ENCODE measurements around the gene SON.

DNA sequence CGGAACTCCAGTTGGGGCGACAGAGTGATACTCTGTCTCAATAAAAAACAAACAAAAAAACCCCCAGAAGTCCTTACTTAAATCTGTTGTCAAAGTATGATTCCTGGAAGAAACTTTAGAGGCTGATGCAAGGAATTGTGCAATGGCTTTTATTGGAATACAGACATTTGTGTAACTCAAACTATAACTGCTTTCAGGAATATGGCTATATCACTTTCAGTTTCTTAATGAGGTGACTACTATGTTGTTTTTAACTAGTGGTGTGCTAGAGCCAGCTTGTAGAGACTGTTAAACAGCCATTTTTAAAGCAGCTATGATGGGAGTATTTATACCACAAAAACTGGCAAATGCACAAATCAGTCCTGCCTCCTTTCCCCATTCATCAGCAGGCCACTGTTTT, 28.6 kb upstream of the SON start:
- TF ChIP-seq SP3 (tag by site-specific recombination; IDR thresholded peaks at IDR 0.05): no peak
- TF ChIP-seq, protein P1, sequence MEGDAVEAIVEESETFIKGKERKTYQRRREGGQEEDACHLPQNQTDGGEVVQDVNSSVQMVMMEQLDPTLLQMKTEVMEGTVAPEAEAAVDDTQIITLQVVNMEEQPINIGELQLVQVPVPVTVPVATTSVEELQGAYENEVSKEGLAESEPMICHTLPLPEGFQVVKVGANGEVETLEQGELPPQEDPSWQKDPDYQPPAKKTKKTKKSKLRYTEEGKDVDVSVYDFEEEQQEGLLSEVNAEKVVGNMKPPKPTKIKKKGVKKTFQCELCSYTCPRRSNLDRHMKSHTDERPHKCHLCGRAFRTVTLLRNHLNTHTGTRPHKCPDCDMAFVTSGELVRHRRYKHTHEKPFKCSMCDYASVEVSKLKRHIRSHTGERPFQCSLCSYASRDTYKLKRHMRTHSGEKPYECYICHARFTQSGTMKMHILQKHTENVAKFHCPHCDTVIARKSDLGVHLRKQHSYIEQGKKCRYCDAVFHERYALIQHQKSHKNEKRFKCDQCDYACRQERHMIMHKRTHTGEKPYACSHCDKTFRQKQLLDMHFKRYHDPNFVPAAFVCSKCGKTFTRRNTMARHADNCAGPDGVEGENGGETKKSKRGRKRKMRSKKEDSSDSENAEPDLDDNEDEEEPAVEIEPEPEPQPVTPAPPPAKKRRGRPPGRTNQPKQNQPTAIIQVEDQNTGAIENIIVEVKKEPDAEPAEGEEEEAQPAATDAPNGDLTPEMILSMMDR (tag by site-specific recombination; IDR thresholded peaks at IDR 0.05): no peak

All from HEK293 (cell line).